Lower leg skin (tissue), 3 donors: ENCODE data around the gene ADAMTS8.

Source experiments
- CTCF ChIP-seq, 3 donors: fragments of 450-650 bp; IDR thresholded peaks; one replicate each; pipeline ENCODE4 v1.5.1; 2016; ENCODE audit warnings: antibody characterized with exemption in 3 of 3, mild to moderate bottlenecking in 3 of 3, moderate library complexity in 2 of 3
- POLR2A ChIP-seq, 2 donors: fragments of 450-650 bp; IDR thresholded peaks; one replicate each; pipeline ENCODE4 v1.6.1; 2016 to 2017; ENCODE audit warnings: antibody characterized with exemption in 2 of 2, mild to moderate bottlenecking in 1 of 2, moderate library complexity in 1 of 2

- no peak for TF ChIP-seq POLR2A (IDR thresholded peaks at IDR 0.05)
- TF ChIP-seq CTCF (IDR thresholded peaks at IDR 0.05), result no peak
These were observed 11.9 kb downstream of the ADAMTS8 start for GRCh38 chr11:130416530-130416882.
